ENCODE measurements around the gene MPG.

DNA sequence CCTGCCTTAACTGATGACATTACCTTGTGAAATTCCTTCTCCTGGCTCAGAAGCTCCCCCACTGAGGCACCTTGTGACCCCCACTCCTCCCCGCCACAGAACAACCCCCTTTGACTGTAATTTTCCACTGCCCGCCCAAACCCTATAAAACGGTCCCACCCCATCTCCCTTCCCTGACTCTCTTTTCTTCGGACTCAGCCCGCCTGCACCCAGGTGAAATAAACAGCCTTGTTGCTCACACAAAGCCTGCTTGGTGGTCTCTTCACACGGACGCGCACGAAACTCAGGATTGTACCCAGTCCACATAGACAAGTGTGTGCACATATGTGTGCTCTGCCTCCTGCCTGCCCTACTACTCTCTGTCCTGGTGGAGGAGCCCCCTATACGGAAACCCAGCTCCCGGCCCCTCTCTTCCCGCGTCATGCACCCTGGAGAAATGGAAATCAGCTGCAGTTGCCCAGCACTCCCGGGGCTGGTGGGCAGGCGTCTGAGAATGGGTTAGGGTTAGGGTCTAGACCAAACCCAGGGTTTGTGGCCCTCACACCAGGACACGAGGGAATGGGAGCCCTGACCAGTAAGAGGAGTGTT lies 3.2 kb upstream of the MPG start:
- TF ChIP-seq, protein P1, sequence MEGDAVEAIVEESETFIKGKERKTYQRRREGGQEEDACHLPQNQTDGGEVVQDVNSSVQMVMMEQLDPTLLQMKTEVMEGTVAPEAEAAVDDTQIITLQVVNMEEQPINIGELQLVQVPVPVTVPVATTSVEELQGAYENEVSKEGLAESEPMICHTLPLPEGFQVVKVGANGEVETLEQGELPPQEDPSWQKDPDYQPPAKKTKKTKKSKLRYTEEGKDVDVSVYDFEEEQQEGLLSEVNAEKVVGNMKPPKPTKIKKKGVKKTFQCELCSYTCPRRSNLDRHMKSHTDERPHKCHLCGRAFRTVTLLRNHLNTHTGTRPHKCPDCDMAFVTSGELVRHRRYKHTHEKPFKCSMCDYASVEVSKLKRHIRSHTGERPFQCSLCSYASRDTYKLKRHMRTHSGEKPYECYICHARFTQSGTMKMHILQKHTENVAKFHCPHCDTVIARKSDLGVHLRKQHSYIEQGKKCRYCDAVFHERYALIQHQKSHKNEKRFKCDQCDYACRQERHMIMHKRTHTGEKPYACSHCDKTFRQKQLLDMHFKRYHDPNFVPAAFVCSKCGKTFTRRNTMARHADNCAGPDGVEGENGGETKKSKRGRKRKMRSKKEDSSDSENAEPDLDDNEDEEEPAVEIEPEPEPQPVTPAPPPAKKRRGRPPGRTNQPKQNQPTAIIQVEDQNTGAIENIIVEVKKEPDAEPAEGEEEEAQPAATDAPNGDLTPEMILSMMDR (IDR thresholded peaks at IDR 0.05): no peak
- TF ChIP-seq POLR2A (IDR thresholded peaks at IDR 0.05) (no peak), POLR2AphosphoS5 (IDR thresholded peaks at IDR 0.05) (no peak)
